D721Med (cell line): ENCODE measurements around the gene IGSF8.

Experiments used
- DNase-seq: peaks from one replicate; pipeline ENCODE4 v3.0.0; 2011; ENCODE audit warnings: low spot score; ENCODE audit not compliant: insufficient read length
- FAIRE-seq: peaks from 2 replicates; lab custom pipeline; 2011; peaks lifted over from hg19 to GRCh38; lab: Jason Lieb, UNC
- CTCF ChIP-seq: IDR thresholded peaks from 2 replicates; pipeline ENCODE4 v1.5.1; 2012; ENCODE audit warnings: mild to moderate bottlenecking, control low read depth; ENCODE audit not compliant: insufficient read depth; ENCODE audit errors: missing control alignments

Gene IGSF8, protein sequence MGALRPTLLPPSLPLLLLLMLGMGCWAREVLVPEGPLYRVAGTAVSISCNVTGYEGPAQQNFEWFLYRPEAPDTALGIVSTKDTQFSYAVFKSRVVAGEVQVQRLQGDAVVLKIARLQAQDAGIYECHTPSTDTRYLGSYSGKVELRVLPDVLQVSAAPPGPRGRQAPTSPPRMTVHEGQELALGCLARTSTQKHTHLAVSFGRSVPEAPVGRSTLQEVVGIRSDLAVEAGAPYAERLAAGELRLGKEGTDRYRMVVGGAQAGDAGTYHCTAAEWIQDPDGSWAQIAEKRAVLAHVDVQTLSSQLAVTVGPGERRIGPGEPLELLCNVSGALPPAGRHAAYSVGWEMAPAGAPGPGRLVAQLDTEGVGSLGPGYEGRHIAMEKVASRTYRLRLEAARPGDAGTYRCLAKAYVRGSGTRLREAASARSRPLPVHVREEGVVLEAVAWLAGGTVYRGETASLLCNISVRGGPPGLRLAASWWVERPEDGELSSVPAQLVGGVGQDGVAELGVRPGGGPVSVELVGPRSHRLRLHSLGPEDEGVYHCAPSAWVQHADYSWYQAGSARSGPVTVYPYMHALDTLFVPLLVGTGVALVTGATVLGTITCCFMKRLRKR

GRCh38 chr1:160097911-160098851 is at the start of gene IGSF8:
IGSF8 (minus strand) TSS chr1:160098619; CDS start chr1:160098472, 147 bp downstream.
- FAIRE-seq: no peak
- peak; percentile 92 for DNase-seq
- no peak for TF ChIP-seq CTCF

- DNase-seq (no peak), FAIRE-seq (no peak)
- no peak for TF ChIP-seq CTCF
Observed at GRCh38 chr1:160148121-160148520, 49.7 kb upstream of the IGSF8 start.

DNA sequence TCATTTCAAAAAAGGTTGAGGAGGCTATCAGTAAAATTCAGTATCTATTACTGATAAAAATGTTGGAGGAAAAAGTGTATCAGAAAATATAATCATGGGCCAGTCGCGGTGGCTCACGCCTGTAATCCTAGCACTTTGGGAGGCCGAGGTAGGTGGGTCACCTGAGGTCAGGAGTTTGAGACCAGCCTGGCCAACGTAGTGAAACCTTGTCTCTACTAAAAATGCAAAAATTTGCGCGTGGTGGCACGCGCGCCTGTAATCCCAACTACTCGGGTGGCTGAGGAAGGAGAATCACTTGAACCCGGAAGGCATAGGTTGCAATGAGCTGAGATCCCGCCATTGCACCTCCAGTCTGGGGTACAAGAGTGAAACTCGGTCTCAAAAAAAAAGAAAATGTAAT is 47.7 kb upstream of the IGSF8 start:
- FAIRE-seq: no peak
- no peak for TF ChIP-seq CTCF
- DNase-seq: no peak

- TF ChIP-seq CTCF: no peak
- FAIRE-seq (no peak), DNase-seq (no peak)
Observed at GRCh38 chr1:160144921-160145320, 46.5 kb upstream of the IGSF8 start.

DNA sequence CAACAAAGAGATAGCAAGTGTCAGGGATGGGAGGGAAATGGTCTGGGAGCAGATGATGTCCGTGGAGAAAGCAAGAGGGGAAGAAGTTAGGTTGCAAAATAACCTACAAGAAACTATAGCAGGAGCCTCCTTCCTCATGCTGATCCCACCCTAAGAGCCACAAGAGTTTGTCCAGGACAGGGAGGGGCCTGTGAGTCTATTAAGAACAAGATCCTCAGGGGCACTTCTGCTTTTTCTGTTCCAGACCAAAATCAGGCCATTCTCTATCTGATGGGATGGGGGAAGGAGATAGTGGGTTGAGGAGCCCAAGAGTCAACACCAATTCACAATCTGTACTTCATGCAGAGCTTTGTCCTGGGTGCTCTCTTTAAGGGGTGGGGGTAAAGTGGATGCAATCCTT is 45.3 kb upstream of the IGSF8 start:
- FAIRE-seq (no peak), DNase-seq (no peak)
- TF ChIP-seq CTCF: no peak

DNA sequence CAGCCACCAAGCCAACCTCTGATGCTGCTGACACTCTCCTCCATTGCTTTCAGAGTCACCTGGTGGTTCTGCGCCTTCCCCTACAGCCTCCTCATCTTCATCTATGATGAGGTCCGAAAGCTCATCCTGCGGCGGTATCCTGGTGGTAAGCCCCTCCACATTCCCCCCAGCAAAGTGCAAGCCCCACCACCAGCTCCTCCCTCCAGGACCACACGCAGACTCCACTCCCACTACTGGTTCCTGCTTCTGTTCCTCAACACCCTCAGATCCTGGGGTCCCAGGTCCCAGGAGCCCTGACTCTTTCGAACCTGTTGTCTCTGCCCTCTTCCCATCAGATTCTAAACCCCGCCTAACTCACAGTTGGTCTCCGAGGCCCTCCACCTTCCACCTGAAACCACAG is 41.4 kb upstream of the IGSF8 start:
- no peak for DNase-seq
- TF ChIP-seq CTCF: no peak
- no peak for FAIRE-seq
